K562 (cell line): ENCODE measurements around the gene IL17REL. TPM values are rescaled to one million over a fixed set of nuclear protein-coding genes. Genes with fewer than 3 reads are reported as not detected.
A peak's percentile ranks its signal among the peaks of the same experiment; 100 is the strongest.

Experiments
- ATF3 ChIP-seq, 2 experiments: fragments of 450-650 bp in 1 of 2; sonication (generic) in 1 of 2; formaldehyde crosslinking in 1 of 2; IDR thresholded peaks in 1 of 2; conservative IDR thresholded peaks in 1 of 2; 2 replicates each; pipeline versions ENCODE4 v1.6.1 to v1.8.1; 2016 to 2023; ENCODE audit warnings: mild to moderate bottlenecking in 2 of 2, moderate library complexity in 2 of 2, inconsistent platforms in 1 of 2, missing genetic modification reagents in 1 of 2
- E2F1 ChIP-seq: sonication (generic); formaldehyde crosslinking; IDR thresholded peaks from 2 replicates; pipeline ENCODE4 v1.8.1; 2023; ENCODE audit warnings: mild to moderate bottlenecking, missing genetic modification reagents, moderate library complexity
- GTF2A2 ChIP-seq: IDR thresholded peaks from 2 replicates; pipeline ENCODE4 v1.6.1; 2016; ENCODE audit warnings: mild to moderate bottlenecking, missing genetic modification characterization, missing compliant biosample characterization
- HDAC3 ChIP-seq: fragments of 450-650 bp; IDR thresholded peaks from 2 replicates; pipeline ENCODE4 v1.6.1; 2018; ENCODE audit warnings: borderline replicate concordance, mild to moderate bottlenecking, moderate library complexity; ENCODE audit not compliant: partially characterized antibody
- HMG20A ChIP-seq: fragments of 450-650 bp; formaldehyde crosslinking; conservative IDR thresholded peaks from 2 replicates; pipeline ENCODE4 v1.4.0; 2020; ENCODE audit warnings: mild to moderate bottlenecking, mixed read lengths
- KDM5B ChIP-seq: fragments of 200-600 bp; sonication (generic); IDR thresholded peaks from 2 replicates; pipeline ENCODE4 v1.6.1; 2012; ENCODE audit warnings: low read depth, mild to moderate bottlenecking, moderate library complexity, low read length, control low read depth, inconsistent platforms; ENCODE audit not compliant: insufficient replicate concordance
- PHB ChIP-seq: fragments of 250-450 bp; sonication (Bioruptor Pico); IDR thresholded peaks from 2 replicates; pipeline ENCODE4 v1.5.0; 2021
- PML ChIP-seq: IDR thresholded peaks from 2 replicates; pipeline ENCODE4 v1.6.1; 2012; ENCODE audit warnings: low read length, inconsistent platforms
- POLR2AphosphoS2 ChIP-seq: IDR thresholded peaks from 2 replicates; pipeline ENCODE4 v1.6.1; 2012; ENCODE audit warnings: low read length, improper control_type of control experiment
- RFX1 ChIP-seq: fragments of 450-650 bp; IDR thresholded peaks from 2 replicates; pipeline ENCODE4 v1.6.1; 2016; ENCODE audit warnings: mild to moderate bottlenecking, moderate library complexity
- RFX7 ChIP-seq: fragments of 250-450 bp; sonication (Bioruptor Pico); IDR thresholded peaks from 2 replicates; pipeline ENCODE4 v1.5.1; 2021; ENCODE audit warnings: mild to moderate bottlenecking
- SMARCE1 ChIP-seq: fragments of 450-650 bp; IDR thresholded peaks from 2 replicates; pipeline ENCODE4 v1.7.1; 2016; ENCODE audit warnings: mild to moderate bottlenecking
- SRSF9 ChIP-seq: fragments of 200-400 bp; formaldehyde crosslinking; IDR thresholded peaks from 2 replicates; pipeline ENCODE4 v1.6.1; 2017; ENCODE audit warnings: low read depth, low read length, borderline replicate concordance
- TARDBP ChIP-seq: fragments of 450-650 bp; IDR thresholded peaks from 2 replicates; pipeline ENCODE4 v1.6.1; 2016
- XRCC5 ChIP-seq: fragments of 200-400 bp; formaldehyde crosslinking; IDR thresholded peaks from 2 replicates; pipeline ENCODE4 v1.6.1; 2017; ENCODE audit warnings: low read depth, mild to moderate bottlenecking, low read length
- ZNF140 ChIP-seq: fragments of 250-450 bp; sonication (Bioruptor Pico); IDR thresholded peaks from 2 replicates; pipeline ENCODE4 v1.8.0; 2021; ENCODE audit warnings: moderate library complexity, mild to moderate bottlenecking, inconsistent platforms
- ZNF23 ChIP-seq: fragments of 250-450 bp; sonication (Bioruptor Pico); IDR thresholded peaks from 2 replicates; pipeline ENCODE4 v1.4.0; 2020; ENCODE audit warnings: mild to moderate bottlenecking
- ZNF507 ChIP-seq: conservative IDR thresholded peaks from 2 replicates; pipeline ENCODE4 v1.6.1; 2017; ENCODE audit warnings: missing genetic modification characterization, missing compliant biosample characterization
- polyA plus RNA-seq, 8 experiments: library from polyadenylated mRNA; depleted of rRNA in 4 of 8; stranded (reverse) in 5 of 8; unstranded in 3 of 8; fragments of >200 nt; fragmentation: Nextera tagmentation in 2 of 8; fragmentation: Illumina TruSeq in 1 of 8; extraction: Ambion mirVana in 2 of 8; extraction: Trizol in 1 of 8; gene quantifications; 2 replicates each; pipeline versions ENCODE4 v1.2.1 to v1.2.3, GENCODE V29; 2011 to 2014; ENCODE audit warnings: inconsistent platforms in 1 of 8, missing spikeins in 1 of 8
- total RNA-seq, 7 experiments: library from RNA; depleted of rRNA in 6 of 7; stranded (reverse); fragments of >200 nt in 6 of 7; fragmentation: Illumina TruSeq in 2 of 7; extraction: Trizol in 2 of 7; gene quantifications; 2 replicates each; pipeline versions ENCODE4 v1.2.1 to v1.2.3, GENCODE V29; 2011 to 2021; ENCODE audit warnings: low replicate concordance in 1 of 7
- TF ChIP-seq, protein P1 (sequence below): fragments of 200-800 bp; sonication (Bioruptor generic); IDR thresholded peaks from 2 replicates; pipeline ENCODE4 v1.6.1; 2016; ENCODE audit warnings: missing genetic modification characterization, missing compliant biosample characterization
- TF ChIP-seq, protein P2 (sequence below): sonication (generic); formaldehyde crosslinking; IDR thresholded peaks from 2 replicates; pipeline ENCODE4 v1.8.0; 2023; ENCODE audit warnings: mild to moderate bottlenecking, missing genetic modification reagents

IL17REL gene
- total and polyA plus RNA-seq, 9 of the 15 experiments (the other 6 are each of a cell fraction or from before 2014, with no cell fraction given) = 0.05 to 0.42 (median 0.11) TPM; not detected in 4

DNA sequence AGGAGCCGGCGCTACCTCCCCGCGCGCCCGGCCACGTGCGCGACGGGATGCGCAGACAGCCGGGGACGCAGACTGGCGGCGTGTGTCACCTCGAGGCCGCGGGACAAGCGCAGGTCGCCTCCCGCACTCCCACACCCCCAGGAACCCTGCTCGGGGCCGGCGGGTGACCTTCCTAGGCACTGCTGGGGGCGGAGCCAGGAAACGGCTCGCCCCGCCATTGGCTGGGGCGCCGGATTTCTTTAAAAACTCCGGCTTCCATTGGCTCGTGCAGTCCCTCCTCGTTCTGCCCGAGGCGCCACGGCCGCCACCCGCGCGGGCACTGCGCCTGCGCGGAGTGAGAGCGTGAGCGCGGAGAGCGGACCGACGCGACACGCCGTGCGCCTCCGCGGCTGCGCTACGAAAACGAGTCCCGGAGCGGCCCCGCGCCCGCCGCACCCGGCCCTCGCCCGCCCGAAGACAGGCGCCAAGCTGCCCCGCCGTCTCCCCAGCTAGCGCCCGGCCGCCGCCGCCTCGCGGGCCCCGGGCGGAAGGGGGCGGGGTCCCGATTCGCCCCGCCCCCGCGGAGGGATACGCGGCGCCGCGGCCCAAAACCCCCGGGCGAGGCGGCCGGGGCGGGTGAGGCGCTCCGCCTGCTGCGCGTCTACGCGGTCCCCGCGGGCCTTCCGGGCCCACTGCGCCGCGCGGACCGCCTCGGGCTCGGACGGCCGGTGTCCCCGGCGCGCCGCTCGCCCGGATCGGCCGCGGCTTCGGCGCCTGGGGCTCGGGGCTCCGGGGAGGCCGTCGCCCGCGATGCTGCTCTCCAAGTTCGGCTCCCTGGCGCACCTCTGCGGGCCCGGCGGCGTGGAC lies 52.2 kb downstream of the IL17REL start, which contains the start of gene PIM3 (continued):
- TF ChIP-seq, protein P1, sequence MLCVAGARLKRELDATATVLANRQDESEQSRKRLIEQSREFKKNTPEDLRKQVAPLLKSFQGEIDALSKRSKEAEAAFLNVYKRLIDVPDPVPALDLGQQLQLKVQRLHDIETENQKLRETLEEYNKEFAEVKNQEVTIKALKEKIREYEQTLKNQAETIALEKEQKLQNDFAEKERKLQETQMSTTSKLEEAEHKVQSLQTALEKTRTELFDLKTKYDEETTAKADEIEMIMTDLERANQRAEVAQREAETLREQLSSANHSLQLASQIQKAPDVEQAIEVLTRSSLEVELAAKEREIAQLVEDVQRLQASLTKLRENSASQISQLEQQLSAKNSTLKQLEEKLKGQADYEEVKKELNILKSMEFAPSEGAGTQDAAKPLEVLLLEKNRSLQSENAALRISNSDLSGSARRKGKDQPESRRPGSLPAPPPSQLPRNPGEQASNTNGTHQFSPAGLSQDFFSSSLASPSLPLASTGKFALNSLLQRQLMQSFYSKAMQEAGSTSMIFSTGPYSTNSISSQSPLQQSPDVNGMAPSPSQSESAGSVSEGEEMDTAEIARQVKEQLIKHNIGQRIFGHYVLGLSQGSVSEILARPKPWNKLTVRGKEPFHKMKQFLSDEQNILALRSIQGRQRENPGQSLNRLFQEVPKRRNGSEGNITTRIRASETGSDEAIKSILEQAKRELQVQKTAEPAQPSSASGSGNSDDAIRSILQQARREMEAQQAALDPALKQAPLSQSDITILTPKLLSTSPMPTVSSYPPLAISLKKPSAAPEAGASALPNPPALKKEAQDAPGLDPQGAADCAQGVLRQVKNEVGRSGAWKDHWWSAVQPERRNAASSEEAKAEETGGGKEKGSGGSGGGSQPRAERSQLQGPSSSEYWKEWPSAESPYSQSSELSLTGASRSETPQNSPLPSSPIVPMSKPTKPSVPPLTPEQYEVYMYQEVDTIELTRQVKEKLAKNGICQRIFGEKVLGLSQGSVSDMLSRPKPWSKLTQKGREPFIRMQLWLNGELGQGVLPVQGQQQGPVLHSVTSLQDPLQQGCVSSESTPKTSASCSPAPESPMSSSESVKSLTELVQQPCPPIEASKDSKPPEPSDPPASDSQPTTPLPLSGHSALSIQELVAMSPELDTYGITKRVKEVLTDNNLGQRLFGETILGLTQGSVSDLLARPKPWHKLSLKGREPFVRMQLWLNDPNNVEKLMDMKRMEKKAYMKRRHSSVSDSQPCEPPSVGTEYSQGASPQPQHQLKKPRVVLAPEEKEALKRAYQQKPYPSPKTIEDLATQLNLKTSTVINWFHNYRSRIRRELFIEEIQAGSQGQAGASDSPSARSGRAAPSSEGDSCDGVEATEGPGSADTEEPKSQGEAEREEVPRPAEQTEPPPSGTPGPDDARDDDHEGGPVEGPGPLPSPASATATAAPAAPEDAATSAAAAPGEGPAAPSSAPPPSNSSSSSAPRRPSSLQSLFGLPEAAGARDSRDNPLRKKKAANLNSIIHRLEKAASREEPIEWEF (CRISPR knock-in tag) = no peak
- TF ChIP-seq SMARCE1 (no peak), POLR2AphosphoS2 (no peak), XRCC5 (no peak), PML (no peak), HMG20A (CRISPR knock-in tag) (no peak), ZNF140 (CRISPR knock-in tag) (no peak), ZNF507 (tag) (no peak), KDM5B (peak; percentile 66), ATF3 (IDR thresholded peaks at IDR 0.05) (no peak), ATF3 (CRISPR knock-in tag; conservative IDR thresholded peaks at IDR 0.05) (no peak), E2F1 (CRISPR knock-in tag) (no peak), RFX1 (no peak), PHB (CRISPR knock-in tag) (no peak), HDAC3 (no peak), GTF2A2 (peak; percentile 89), TARDBP (no peak; the same call in 1 of the 2 replicates), ZNF23 (no peak), SRSF9 (no peak), RFX7 (CRISPR knock-in tag) (no peak)
- TF ChIP-seq, protein P2, sequence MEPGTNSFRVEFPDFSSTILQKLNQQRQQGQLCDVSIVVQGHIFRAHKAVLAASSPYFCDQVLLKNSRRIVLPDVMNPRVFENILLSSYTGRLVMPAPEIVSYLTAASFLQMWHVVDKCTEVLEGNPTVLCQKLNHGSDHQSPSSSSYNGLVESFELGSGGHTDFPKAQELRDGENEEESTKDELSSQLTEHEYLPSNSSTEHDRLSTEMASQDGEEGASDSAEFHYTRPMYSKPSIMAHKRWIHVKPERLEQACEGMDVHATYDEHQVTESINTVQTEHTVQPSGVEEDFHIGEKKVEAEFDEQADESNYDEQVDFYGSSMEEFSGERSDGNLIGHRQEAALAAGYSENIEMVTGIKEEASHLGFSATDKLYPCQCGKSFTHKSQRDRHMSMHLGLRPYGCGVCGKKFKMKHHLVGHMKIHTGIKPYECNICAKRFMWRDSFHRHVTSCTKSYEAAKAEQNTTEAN (CRISPR knock-in tag) = no peak
